Osteocyte (in vitro differentiated cells): ENCODE results near the gene FBXO7. TPM values are rescaled to one million over a fixed set of nuclear protein-coding genes. Genes with fewer than 3 reads are reported as not detected.

Experiments
- DNase-seq: peaks from one replicate; pipeline ENCODE4 v3.0.0; 2021; ENCODE audit warnings: mixed read lengths; ENCODE audit not compliant: unreplicated experiment; ENCODE audit errors: extremely low spot score
- H3K27ac Mint-ChIP-seq: one replicate; pipeline ENCODE4 v1.8.0; 2021; ENCODE audit warnings: mild to moderate bottlenecking, mixed read lengths; ENCODE audit not compliant: unreplicated experiment
- H3K27me3 Mint-ChIP-seq: one replicate; pipeline ENCODE4 v1.8.0; 2021; ENCODE audit warnings: mixed read lengths; ENCODE audit not compliant: unreplicated experiment
- H3K36me3 Mint-ChIP-seq: one replicate; pipeline ENCODE4 v1.8.0; 2021; ENCODE audit warnings: mixed read lengths; ENCODE audit not compliant: unreplicated experiment
- H3K4me1 Mint-ChIP-seq: one replicate; pipeline ENCODE4 v1.8.0; 2021; ENCODE audit warnings: mixed read lengths; ENCODE audit not compliant: unreplicated experiment
- H3K4me3 Mint-ChIP-seq: one replicate; pipeline ENCODE4 v1.8.0; 2021; ENCODE audit warnings: mild to moderate bottlenecking, moderate library complexity, mixed read lengths; ENCODE audit not compliant: unreplicated experiment
- H3K9me3 Mint-ChIP-seq: one replicate; pipeline ENCODE4 v1.8.0; 2021; ENCODE audit warnings: mixed read lengths; ENCODE audit not compliant: unreplicated experiment
- long read RNA-seq: library from polyadenylated mRNA; unstranded; transcript quantifications from one replicate; pipeline ENCODE4 v2.0.0, GENCODE V29; 2021
- total RNA-seq: library from RNA; stranded (reverse); gene quantifications from 2 replicates; pipeline ENCODE4 v1.2.1, GENCODE V29; 2021
- TF ChIP-seq, protein P1 (sequence below): fragments of 200-600 bp; sonication (generic); IDR thresholded peaks from 2 replicates; pipeline ENCODE4 v1.5.0; 2021; ENCODE audit warnings: antibody characterized with exemption, mild to moderate bottlenecking, moderate library complexity

The FBXO7 gene
- 84.7 and 86.9 TPM in 2 replicates for total RNA-seq
- long read RNA-seq, transcript FBXO7-201 (9 exons, 2,195 nt) = major isoform, 378 of 512 reads
- long read RNA-seq, transcript FBXO7-204 (9 exons, 1,921 nt) = minor isoform, 28 of 512 reads
- long read RNA-seq, transcript FBXO7-202 (9 exons, 1,888 nt) = minor isoform, 60 of 512 reads
- long read RNA-seq, transcript FBXO7-206 (9 exons, 1,535 nt) = minor isoform, 13 of 512 reads
- long read RNA-seq, partial matches to known transcripts = 12 of 512 reads
- long read RNA-seq, other reads (novel, unspliced or antisense) = 13 of 512 reads

DNA sequence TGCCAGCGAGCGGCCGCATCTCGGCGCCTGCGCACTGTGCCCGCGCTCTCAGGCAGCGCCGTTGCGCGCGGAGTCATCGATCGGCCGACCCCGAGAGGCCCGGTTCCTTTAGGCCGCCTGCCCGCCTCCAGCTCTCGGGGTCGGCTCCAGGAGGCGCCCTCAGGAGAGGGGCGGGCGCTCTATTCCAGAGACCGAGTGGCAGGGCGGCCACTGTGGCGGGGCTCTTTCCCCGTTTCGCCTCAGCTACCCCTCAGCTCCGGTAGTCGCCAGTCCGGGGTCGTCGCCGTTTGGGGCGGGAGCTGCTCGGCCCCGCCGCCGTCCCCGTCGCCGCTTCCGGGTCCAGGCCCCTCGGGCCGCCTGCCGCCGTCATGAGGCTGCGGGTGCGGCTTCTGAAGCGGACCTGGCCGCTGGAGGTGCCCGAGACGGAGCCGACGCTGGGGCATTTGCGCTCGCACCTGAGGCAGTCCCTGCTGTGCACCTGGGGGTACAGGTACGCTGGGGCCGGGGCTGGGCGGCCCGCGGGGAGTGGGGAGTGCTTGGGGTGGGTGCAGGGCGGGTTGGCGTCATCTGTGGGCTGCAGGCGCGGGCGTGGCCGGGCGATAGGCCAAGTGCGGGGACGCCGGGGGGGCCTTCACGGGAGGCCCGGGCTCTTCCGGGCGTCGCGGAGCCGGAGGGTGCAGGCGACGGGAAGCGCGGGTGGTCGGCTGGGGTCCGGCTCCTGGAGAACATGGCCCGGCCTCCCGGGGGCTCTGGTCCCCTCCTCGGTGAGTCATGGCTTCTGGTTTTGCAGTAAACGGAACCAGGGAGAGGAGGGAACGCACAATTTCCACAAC lies at the start of gene FBXO7:
FBXO7 (plus strand) TSS at position 177 of the 833 bp plus-strand sequence; CDS start at position 369, 192 bp downstream.
- TF ChIP-seq, protein P1, sequence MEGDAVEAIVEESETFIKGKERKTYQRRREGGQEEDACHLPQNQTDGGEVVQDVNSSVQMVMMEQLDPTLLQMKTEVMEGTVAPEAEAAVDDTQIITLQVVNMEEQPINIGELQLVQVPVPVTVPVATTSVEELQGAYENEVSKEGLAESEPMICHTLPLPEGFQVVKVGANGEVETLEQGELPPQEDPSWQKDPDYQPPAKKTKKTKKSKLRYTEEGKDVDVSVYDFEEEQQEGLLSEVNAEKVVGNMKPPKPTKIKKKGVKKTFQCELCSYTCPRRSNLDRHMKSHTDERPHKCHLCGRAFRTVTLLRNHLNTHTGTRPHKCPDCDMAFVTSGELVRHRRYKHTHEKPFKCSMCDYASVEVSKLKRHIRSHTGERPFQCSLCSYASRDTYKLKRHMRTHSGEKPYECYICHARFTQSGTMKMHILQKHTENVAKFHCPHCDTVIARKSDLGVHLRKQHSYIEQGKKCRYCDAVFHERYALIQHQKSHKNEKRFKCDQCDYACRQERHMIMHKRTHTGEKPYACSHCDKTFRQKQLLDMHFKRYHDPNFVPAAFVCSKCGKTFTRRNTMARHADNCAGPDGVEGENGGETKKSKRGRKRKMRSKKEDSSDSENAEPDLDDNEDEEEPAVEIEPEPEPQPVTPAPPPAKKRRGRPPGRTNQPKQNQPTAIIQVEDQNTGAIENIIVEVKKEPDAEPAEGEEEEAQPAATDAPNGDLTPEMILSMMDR = peak; percentile 66
- Mint-ChIP-seq H3K36me3 (peaks cover 3% of the 10 kb centered on the region), H3K4me1 (peaks cover 14% of the 10 kb centered on the region), H3K9me3 (no peaks in the 10 kb centered on the region), H3K27ac (peak within 1 kb of the TSS; percentile 93), H3K4me3 (peak within 1 kb of the TSS; percentile 92), H3K27me3 (no peaks in the 10 kb centered on the region)
- peak; percentile 98 for DNase-seq

DNA sequence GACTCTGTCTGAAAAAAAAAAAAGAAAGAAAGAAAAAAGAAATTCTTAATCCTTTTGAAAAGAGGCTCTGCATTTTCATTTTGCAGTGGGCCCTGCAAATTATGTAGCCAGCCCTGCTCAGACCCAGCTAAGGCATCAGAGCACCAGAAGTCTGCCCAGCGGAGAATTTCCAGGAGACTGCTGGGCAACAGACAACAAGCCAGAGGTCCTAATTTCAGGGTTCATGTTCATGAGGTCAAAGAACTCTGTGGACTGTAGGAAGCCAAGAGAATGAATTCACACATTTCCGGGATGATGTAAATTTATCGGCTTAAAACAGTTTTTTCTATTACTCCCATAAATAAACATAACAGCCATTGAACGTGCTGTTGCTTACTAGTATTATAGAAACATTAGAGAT lies 47.7 kb upstream of the FBXO7 start:
- H3K27me3 Mint-ChIP-seq = peaks cover 31% of the 10 kb centered on the region
- no peaks in the 10 kb centered on the region for H3K4me1 Mint-ChIP-seq
- TF ChIP-seq, protein P1 = no peak
- no peaks in the 10 kb centered on the region for H3K9me3 Mint-ChIP-seq
- no peaks in the 10 kb centered on the region for H3K36me3 Mint-ChIP-seq
- DNase-seq = no peak
- no peak overlapping the region for H3K4me3 Mint-ChIP-seq
- no peak overlapping the region for H3K27ac Mint-ChIP-seq

DNA sequence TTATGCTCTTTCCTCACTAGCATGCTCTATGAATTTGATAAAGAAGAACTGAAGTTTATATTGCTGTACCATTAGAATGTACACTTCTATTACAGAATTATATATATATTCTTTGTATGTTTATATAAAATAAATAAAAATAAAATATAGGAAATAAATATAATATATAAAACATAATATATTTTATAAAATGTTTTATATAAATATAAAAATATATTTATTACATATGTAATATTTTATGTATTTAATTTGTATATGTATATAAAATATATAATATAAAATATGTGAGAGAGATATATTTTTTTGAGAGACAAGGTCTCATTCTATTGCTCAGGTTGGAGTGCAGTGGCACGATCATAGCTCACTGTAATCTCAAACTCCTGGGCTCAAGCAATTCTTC lies 44.3 kb upstream of the FBXO7 start:
- no peak overlapping the region for H3K27ac Mint-ChIP-seq
- H3K4me3 Mint-ChIP-seq = no peak overlapping the region
- H3K4me1 Mint-ChIP-seq = no peaks in the 10 kb centered on the region
- DNase-seq = no peak
- H3K9me3 Mint-ChIP-seq = no peaks in the 10 kb centered on the region
- TF ChIP-seq, protein P1 = no peak
- H3K36me3 Mint-ChIP-seq = no peaks in the 10 kb centered on the region
- H3K27me3 Mint-ChIP-seq = peaks cover 25% of the 10 kb centered on the region

DNA sequence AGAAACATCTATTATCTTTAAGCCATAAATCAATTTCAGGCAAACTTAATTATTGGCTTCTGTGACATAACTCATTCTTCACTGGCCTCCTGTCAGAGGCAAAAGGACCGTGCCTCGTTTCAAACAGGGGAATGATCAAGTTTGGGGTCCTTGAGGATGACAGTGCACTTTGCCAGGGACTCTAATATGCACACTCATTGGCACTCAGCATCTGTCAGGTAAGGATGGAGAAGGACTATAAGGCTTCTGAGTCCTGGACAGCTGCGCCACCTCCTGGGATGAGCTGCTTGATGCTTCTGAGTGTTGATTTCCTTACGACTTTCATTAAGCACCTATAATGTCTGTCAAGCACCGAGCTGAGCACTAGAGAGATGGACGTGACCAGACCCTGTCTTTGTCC lies 30.5 kb upstream of the FBXO7 start:
- no peaks in the 10 kb centered on the region for H3K4me1 Mint-ChIP-seq
- no peaks in the 10 kb centered on the region for H3K36me3 Mint-ChIP-seq
- peaks cover 17% of the 10 kb centered on the region for H3K27me3 Mint-ChIP-seq
- no peaks in the 10 kb centered on the region for H3K9me3 Mint-ChIP-seq
- TF ChIP-seq, protein P1 = no peak
- DNase-seq = no peak
- H3K27ac Mint-ChIP-seq = no peak overlapping the region
- H3K4me3 Mint-ChIP-seq = no peak overlapping the region

DNA sequence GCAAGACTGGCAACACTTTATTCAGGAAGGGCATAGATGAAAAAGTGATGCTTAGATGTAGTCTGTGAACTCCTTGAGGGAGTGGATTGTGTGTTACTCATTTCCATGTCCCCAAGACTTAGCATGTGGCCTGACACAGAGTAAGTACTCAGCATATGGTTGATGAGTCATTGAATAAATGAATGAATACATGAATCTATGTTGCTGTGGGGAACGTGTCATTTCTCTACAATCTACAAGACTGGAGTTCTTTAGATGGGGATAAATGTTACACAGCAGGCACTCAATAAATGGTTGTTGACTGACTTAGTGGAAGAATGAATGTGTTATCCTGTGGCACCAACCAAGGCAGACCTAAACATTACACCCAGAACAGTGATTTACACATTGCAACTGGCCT lies 28.3 kb upstream of the FBXO7 start:
- peaks cover 17% of the 10 kb centered on the region for H3K27me3 Mint-ChIP-seq
- DNase-seq = no peak
- TF ChIP-seq, protein P1 = no peak
- H3K36me3 Mint-ChIP-seq = no peaks in the 10 kb centered on the region
- H3K4me1 Mint-ChIP-seq = no peaks in the 10 kb centered on the region
- no peaks in the 10 kb centered on the region for H3K9me3 Mint-ChIP-seq
- H3K27ac Mint-ChIP-seq = no peak overlapping the region
- H3K4me3 Mint-ChIP-seq = no peak overlapping the region
